Mucosa of stomach (tissue), 1 donor: ENCODE data around the gene ELMO1.

ENCODE experiments used
- H3K27me3 ChIP-seq: one replicate; pipeline ENCODE4 v1.7.0; 2013; ENCODE audit warnings: mild to moderate bottlenecking, low read length; ENCODE audit not compliant: control insufficient read depth, insufficient read depth
- H3K36me3 ChIP-seq: one replicate; pipeline ENCODE4 v1.7.0; 2013; ENCODE audit warnings: low read length; ENCODE audit not compliant: control insufficient read depth, insufficient read depth
- H3K4me1 ChIP-seq: one replicate; pipeline ENCODE4 v1.7.0; 2013; ENCODE audit warnings: mild to moderate bottlenecking, low read length; ENCODE audit not compliant: control insufficient read depth, insufficient read depth
- H3K4me3 ChIP-seq: one replicate; pipeline ENCODE4 v1.7.0; 2013; ENCODE audit warnings: low read length
- H3K9ac ChIP-seq: one replicate; pipeline ENCODE4 v1.7.0; 2013; ENCODE audit warnings: mild to moderate bottlenecking, low read length, moderate library complexity
- H3K9me3 ChIP-seq: one replicate; pipeline ENCODE4 v1.7.0; 2013; ENCODE audit warnings: mild to moderate bottlenecking, low read length, moderate library complexity; ENCODE audit not compliant: control insufficient read depth
- donor health status: Pancreatic carcinoma.

Gene ELMO1

DNA sequence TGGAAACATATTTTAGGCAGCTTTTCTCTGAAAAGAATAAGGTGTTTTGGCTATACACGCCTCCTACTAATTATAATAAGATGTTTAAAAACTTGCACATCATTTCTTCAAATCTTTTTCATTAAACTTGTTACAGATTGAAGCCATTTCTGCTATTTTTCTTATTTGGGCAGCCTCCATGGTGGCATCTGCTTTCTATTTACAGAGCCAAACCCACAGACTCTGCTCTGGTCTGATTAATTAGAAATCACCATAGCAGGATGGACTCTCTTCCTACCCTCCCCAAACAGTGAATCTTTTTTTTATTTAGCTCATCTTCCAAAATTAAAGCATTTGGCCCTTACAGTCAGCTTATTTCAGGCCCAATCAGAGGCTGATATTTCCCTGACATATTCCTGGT is 638.6 kb downstream of the ELMO1 start:
- H3K9ac ChIP-seq = no peak overlapping the region
- H3K27me3 ChIP-seq = no peaks in the 10 kb centered on the region
- no peaks in the 10 kb centered on the region for H3K9me3 ChIP-seq
- H3K4me3 ChIP-seq = no peak overlapping the region
- H3K4me1 ChIP-seq = no peaks in the 10 kb centered on the region
- H3K36me3 ChIP-seq = no peaks in the 10 kb centered on the region

GRCh38 chr7:36809510-36809909 is 639.2 kb downstream of the ELMO1 start:
- no peaks in the 10 kb centered on the region for H3K4me1 ChIP-seq
- no peaks in the 10 kb centered on the region for H3K27me3 ChIP-seq
- H3K9me3 ChIP-seq = no peaks in the 10 kb centered on the region
- H3K36me3 ChIP-seq = no peaks in the 10 kb centered on the region
- H3K9ac ChIP-seq = no peak overlapping the region
- H3K4me3 ChIP-seq = no peak overlapping the region

- Histone ChIP-seq H3K9me3 (no peaks in the 10 kb centered on the region), H3K4me1 (no peaks in the 10 kb centered on the region), H3K4me3 (no peak overlapping the region)
Observed at GRCh38 chr7:36809086-36809485, 639.6 kb downstream of the ELMO1 start.

GRCh38 chr7:36806891-36807290 is 641.8 kb downstream of the ELMO1 start:
- Histone ChIP-seq H3K4me1 (no peaks in the 10 kb centered on the region), H3K4me3 (no peak overlapping the region), H3K36me3 (no peaks in the 10 kb centered on the region), H3K9me3 (no peaks in the 10 kb centered on the region), H3K27me3 (no peaks in the 10 kb centered on the region), H3K9ac (no peak overlapping the region)

More at GRCh38 chr7:36809086-36809485, 639.6 kb downstream of the ELMO1 start:
- no peaks in the 10 kb centered on the region for H3K27me3 ChIP-seq
- H3K9ac ChIP-seq = no peak overlapping the region
- H3K36me3 ChIP-seq = no peaks in the 10 kb centered on the region
